ENCODE measurements around the gene CACNA1C.

Gene CACNA1C

GRCh38 chr12:2298556-2299200 lies 245.9 kb downstream of the CACNA1C start:
- DNase-seq (ENCODE audit: low spot score), result no peak

GRCh38 chr12:2299206-2299605 lies 246.4 kb downstream of the CACNA1C start:
- DNase-seq (ENCODE audit: low spot score), result no peak

- no peak for DNase-seq (ENCODE audit: low spot score)
These were observed 247.4 kb downstream of the CACNA1C start for GRCh38 chr12:2300168-2300567.

- DNase-seq (ENCODE audit: low spot score), result no peak
These were observed 248.1 kb downstream of the CACNA1C start for GRCh38 chr12:2300886-2301285.

GRCh38 chr12:2301531-2302461 lies 249.0 kb downstream of the CACNA1C start:
- DNase-seq (ENCODE audit: low spot score), result peak; percentile 83

- no peak for DNase-seq (ENCODE audit: low spot score)
These were observed 250.2 kb downstream of the CACNA1C start for GRCh38 chr12:2302711-2303580.

GRCh38 chr12:2304223-2304622 lies 251.4 kb downstream of the CACNA1C start:
- DNase-seq (ENCODE audit: low spot score), result no peak

GRCh38 chr12:2306012-2306411 lies 253.2 kb downstream of the CACNA1C start:
- DNase-seq (ENCODE audit: low spot score), result no peak

GRCh38 chr12:2306735-2307134 lies 253.9 kb downstream of the CACNA1C start:
- DNase-seq (ENCODE audit: low spot score), result no peak

GRCh38 chr12:2307550-2307949 lies 254.8 kb downstream of the CACNA1C start:
- no peak for DNase-seq (ENCODE audit: low spot score)

- no peak for DNase-seq (ENCODE audit: low spot score)
These were observed 256.9 kb downstream of the CACNA1C start for GRCh38 chr12:2309647-2310046.

GRCh38 chr12:2311020-2311778 lies 258.4 kb downstream of the CACNA1C start:
- DNase-seq (ENCODE audit: low spot score), result peak; percentile 85

GRCh38 chr12:2312175-2312574 lies 259.4 kb downstream of the CACNA1C start:
- no peak for DNase-seq (ENCODE audit: low spot score)

- no peak for DNase-seq (ENCODE audit: low spot score)
These were observed 260.0 kb downstream of the CACNA1C start for GRCh38 chr12:2312770-2313169.

- no peak for DNase-seq (ENCODE audit: low spot score)
These were observed 261.7 kb downstream of the CACNA1C start for GRCh38 chr12:2314492-2314891.

- no peak for DNase-seq (ENCODE audit: low spot score)
These were observed 265.0 kb downstream of the CACNA1C start for GRCh38 chr12:2317772-2318171.

GRCh38 chr12:2318286-2318685 lies 265.5 kb downstream of the CACNA1C start:
- DNase-seq (ENCODE audit: low spot score), result no peak

- DNase-seq (ENCODE audit: low spot score), result no peak
These were observed 266.3 kb downstream of the CACNA1C start for GRCh38 chr12:2319136-2319535.

- DNase-seq (ENCODE audit: low spot score), result peak; percentile 78
These were observed 267.1 kb downstream of the CACNA1C start for GRCh38 chr12:2319737-2320506.

- no peak for DNase-seq (ENCODE audit: low spot score)
These were observed 268.1 kb downstream of the CACNA1C start for GRCh38 chr12:2320841-2321240.

All from GM03348 (cell line).